GM12873 (cell line): ENCODE measurements around the gene FOXA3.

ENCODE experiments used
- TF ChIP-seq, protein P1 (sequence below): IDR thresholded peaks from 2 replicates; pipeline ENCODE4 v1.5.1; 2012; ENCODE audit warnings: low read depth, mild to moderate bottlenecking, moderate library complexity, low read length, control low read depth; ENCODE audit not compliant: insufficient read depth; ENCODE audit errors: missing control alignments

The FOXA3 gene

DNA sequence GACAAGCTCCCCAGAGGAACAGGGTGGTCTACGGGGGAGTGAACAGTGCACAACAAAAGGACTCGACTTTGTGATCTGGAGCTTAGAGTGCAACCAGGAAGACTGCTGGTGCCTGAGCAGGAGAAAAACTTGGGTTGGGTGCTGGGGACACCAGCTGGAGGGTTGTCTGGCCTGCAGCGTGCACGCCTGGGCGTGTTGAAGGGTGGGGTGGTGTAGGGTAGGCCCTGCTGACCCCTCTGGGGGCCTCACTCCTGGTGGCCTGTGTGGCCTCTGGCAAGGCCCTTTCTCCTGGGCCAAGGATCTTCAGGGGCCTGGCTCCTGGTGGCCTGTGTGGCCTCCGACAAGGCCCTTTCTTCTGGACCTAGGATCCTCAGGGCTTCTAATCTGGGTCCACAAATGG lies 44.4 kb upstream of the FOXA3 start:
- TF ChIP-seq, protein P1, sequence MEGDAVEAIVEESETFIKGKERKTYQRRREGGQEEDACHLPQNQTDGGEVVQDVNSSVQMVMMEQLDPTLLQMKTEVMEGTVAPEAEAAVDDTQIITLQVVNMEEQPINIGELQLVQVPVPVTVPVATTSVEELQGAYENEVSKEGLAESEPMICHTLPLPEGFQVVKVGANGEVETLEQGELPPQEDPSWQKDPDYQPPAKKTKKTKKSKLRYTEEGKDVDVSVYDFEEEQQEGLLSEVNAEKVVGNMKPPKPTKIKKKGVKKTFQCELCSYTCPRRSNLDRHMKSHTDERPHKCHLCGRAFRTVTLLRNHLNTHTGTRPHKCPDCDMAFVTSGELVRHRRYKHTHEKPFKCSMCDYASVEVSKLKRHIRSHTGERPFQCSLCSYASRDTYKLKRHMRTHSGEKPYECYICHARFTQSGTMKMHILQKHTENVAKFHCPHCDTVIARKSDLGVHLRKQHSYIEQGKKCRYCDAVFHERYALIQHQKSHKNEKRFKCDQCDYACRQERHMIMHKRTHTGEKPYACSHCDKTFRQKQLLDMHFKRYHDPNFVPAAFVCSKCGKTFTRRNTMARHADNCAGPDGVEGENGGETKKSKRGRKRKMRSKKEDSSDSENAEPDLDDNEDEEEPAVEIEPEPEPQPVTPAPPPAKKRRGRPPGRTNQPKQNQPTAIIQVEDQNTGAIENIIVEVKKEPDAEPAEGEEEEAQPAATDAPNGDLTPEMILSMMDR: no peak

DNA sequence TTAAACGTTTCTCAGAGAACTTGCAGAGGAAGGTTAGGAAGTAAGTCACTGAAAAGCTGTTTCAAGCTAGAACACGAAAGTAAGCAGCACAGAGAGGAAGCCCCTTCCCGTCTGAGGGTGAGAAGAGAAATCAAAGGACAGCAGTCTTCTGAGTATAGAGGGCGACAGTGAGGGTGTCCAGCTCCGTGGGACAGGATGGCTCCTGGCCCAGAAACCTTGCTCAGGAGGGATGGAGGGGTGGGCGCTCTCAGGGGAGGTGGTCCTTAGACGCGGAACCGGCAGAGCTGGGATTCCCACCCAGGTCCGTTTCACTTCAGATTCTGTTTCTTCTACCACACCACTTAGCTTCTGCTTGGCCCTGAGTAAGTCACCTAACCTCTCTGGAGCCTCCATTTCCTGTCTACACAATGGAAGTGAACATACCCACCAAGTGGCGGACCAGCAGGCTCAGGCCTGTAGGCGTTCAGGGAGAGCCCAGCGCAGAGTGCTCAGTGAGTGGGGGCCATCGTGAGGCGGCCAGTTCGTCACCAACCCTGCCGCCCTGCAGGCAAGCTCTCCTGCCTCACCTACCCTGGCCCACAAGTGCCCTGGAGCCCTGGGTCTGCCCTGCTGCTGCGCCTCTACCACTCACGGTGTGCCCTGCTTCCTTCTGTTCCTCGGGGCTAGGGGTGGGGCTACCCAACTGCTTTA lies 43.6 kb upstream of the FOXA3 start:
- TF ChIP-seq, protein P1: no peak

DNA sequence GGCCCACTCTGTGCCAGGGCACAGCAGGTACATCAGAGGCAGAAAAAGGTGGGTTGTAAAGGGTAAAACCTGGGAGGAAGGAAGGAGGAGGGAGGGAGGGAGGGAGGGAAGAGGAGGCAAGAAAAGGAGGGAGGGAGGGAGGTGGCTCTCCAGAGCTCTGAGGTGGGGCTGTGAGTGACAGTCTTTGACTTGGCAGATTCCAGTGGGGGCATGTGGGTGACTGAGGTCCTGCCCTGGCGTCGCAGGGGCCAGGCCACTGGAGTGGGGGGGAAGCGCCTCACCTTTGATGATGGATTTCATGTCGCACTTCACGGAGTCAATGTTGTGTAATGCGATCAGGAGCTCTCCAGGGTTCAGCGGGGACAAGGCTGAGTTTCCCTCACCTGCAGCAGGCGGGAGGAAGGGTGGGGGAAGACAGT lies 43.0 kb upstream of the FOXA3 start:
- TF ChIP-seq, protein P1: no peak

DNA sequence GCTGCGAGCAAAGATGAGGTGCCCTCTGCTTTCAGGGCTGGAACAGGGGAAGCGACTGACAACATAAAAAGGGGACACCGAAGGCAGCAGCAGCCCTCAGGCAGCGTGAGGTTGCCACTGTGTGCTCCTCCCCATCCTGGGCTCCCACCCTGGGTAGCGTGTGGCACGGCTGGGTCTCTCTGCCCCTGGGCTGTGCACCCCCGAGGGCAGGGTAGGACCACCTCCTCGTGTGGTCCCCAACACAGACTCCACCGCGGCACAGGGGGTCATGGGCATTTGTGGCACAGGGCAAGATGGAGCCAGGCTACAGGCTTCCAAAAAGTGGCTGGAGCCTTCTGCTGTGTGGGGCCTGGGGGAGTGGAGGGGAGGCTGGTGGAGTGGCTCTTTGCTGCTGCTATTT lies 42.6 kb upstream of the FOXA3 start:
- TF ChIP-seq, protein P1: no peak

DNA sequence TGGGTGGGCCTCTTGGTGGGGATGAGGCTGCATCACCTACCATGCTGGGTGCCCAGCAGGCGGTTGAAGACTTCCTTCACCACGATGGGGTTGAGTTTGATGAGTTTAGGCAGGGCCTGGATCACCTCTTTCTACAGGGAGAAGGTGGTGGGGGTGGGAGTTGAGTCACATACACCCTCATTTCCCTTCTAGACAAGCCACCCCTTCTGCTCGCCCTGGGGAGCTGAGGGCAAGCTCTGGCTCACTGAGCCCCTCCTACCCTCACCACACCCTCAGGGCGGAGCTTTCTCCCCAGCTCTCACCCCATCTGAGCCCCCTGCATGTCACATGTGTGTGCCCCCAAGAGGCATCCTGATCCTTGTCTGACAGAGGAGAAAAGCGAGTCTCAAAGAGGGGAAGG lies 41.4 kb upstream of the FOXA3 start:
- TF ChIP-seq, protein P1: no peak

DNA sequence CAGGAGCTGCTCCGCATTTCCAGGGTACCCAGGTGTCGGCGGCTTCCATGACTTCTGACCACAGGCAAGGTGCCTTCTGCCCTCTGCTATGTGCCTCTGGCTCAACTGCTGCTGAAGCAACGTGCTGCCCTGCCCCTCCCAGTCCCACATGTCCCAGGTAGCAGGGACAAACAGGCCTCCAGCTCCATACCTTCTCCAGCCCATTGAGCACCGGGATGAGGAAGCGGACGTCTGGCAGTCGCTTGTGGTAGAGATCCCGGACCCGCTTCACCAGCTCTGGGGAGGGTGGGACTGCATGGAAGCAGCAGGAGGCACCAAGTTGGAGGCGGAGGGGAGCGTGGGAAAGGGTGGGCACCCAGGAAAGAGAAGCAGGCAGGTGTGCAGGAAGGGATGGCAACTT lies 40.9 kb upstream of the FOXA3 start:
- TF ChIP-seq, protein P1: no peak

DNA sequence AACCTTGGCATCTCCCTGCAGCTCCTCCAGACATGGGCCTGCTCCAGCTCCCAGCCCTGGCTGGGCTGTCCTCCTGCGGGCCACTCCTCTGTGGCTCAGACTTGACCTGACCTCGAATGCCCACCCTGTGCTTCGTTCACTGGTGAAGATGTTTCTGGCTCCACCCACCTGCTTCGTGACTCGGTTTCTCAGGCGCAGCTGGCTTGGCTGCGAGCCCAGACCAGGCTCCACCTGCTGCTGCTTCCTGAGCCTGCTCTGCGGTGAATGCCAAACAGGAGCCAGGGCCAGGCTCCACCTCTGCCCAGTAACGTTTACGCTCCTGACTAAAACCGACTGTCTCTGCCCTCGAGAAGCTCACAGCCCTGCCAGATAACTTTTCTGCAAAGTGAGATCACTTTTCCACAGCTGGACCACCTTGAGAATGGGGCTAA lies 40.1 kb upstream of the FOXA3 start:
- TF ChIP-seq, protein P1: no peak
